Osteoblast (primary cell): ENCODE measurements around the gene TACC2. TPM values are rescaled to one million over a fixed set of nuclear protein-coding genes. Genes with fewer than 3 reads are reported as not detected.
A peak's percentile ranks its signal among the peaks of the same experiment; 100 is the strongest.

Source experiments
- DNase-seq: peaks from one replicate; pipeline ENCODE4 v3.0.0; 2011; ENCODE audit warnings: low spot score, mixed read lengths; ENCODE audit not compliant: insufficient read length; ENCODE audit errors: missing footprints
- H2AFZ ChIP-seq: 2 replicates; pipeline ENCODE4 v1.6.0; 2011; ENCODE audit warnings: mild to moderate bottlenecking, low read length
- H3K27ac ChIP-seq: 2 replicates; pipeline ENCODE4 v1.5.1; 2011; ENCODE audit warnings: mild to moderate bottlenecking, low read depth, low read length, moderate library complexity
- H3K27me3 ChIP-seq: 2 replicates; pipeline ENCODE4 v1.6.0; 2012; ENCODE audit warnings: mild to moderate bottlenecking, control low read depth, inconsistent platforms, low read length, moderate library complexity; ENCODE audit not compliant: insufficient read depth
- H3K36me3 ChIP-seq: 2 replicates; pipeline ENCODE4 v1.5.1; 2011; ENCODE audit warnings: mild to moderate bottlenecking, low read length, control low read depth, moderate library complexity; ENCODE audit not compliant: insufficient read depth
- H3K4me1 ChIP-seq: 2 replicates; pipeline ENCODE4 v1.5.1; 2011; ENCODE audit warnings: mild to moderate bottlenecking, low read length, control low read depth, moderate library complexity; ENCODE audit not compliant: insufficient read depth
- H3K4me2 ChIP-seq: 2 replicates; pipeline ENCODE4 v1.6.0; 2011; ENCODE audit warnings: mild to moderate bottlenecking, low read length; ENCODE audit not compliant: insufficient read depth
- H3K4me3 ChIP-seq: fragments of 200-600 bp; sonication (generic); 3 replicates; pipeline ENCODE4 v1.5.1; 2012; ENCODE audit warnings: mild to moderate bottlenecking, low read length, inconsistent platforms; ENCODE audit not compliant: insufficient read depth
- H3K79me2 ChIP-seq: 2 replicates; pipeline ENCODE4 v1.6.0; 2012; ENCODE audit warnings: mild to moderate bottlenecking, low read length, control low read depth, inconsistent platforms; ENCODE audit not compliant: insufficient read depth
- H3K9me3 ChIP-seq: 2 replicates; pipeline ENCODE4 v1.5.1; 2011; ENCODE audit warnings: low read depth, low read length, control low read depth
- H4K20me1 ChIP-seq: 2 replicates; pipeline ENCODE4 v1.6.0; 2012; ENCODE audit warnings: mild to moderate bottlenecking, low read length, control low read depth; ENCODE audit not compliant: insufficient read depth
- total RNA-seq: library from RNA; depleted of rRNA; stranded (reverse); fragments of >200 nt; gene quantifications from 2 replicates; pipeline ENCODE4 v1.2.3, GENCODE V29; 2012
- TF ChIP-seq, protein P1 (sequence below): IDR thresholded peaks from 2 replicates; pipeline ENCODE4 v1.5.1; 2011; ENCODE audit warnings: mild to moderate bottlenecking, low read depth, low read length, moderate library complexity; ENCODE audit errors: extremely low read depth

Gene TACC2
- total RNA-seq, 1 donor = 5.8 TPM

DNA sequence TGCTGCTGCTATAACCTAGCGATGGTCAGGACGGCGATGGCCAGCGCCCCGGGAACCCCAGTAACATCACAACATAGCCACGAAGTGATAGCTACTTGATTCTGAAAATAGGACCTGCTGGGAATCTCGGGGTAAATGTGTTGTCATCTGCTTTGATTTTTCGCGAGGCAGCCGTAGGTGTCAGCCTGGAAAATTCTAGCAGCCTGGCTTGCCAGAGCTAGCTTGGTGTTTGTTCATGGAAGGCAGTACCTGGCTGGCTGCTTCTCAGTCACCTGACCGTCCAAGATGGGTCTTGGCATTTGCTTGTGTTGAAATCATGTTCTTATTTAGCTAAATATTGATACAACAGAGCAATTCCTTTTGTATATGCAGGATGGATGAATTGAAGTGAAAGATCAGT is 199.7 kb downstream of the TACC2 start:
- TF ChIP-seq, protein P1, sequence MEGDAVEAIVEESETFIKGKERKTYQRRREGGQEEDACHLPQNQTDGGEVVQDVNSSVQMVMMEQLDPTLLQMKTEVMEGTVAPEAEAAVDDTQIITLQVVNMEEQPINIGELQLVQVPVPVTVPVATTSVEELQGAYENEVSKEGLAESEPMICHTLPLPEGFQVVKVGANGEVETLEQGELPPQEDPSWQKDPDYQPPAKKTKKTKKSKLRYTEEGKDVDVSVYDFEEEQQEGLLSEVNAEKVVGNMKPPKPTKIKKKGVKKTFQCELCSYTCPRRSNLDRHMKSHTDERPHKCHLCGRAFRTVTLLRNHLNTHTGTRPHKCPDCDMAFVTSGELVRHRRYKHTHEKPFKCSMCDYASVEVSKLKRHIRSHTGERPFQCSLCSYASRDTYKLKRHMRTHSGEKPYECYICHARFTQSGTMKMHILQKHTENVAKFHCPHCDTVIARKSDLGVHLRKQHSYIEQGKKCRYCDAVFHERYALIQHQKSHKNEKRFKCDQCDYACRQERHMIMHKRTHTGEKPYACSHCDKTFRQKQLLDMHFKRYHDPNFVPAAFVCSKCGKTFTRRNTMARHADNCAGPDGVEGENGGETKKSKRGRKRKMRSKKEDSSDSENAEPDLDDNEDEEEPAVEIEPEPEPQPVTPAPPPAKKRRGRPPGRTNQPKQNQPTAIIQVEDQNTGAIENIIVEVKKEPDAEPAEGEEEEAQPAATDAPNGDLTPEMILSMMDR = no peak
- Histone ChIP-seq H3K27me3 (no peaks in the 10 kb centered on the region), H3K4me1 (peaks cover 2% of the 10 kb centered on the region), H4K20me1 (peaks cover 6% of the 10 kb centered on the region), H3K27ac (no peak overlapping the region), H3K9me3 (no peaks in the 10 kb centered on the region), H3K4me2 (no peak overlapping the region), H3K4me3 (no peak overlapping the region), H3K79me2 (no peaks in the 10 kb centered on the region), H3K36me3 (no peaks in the 10 kb centered on the region), H2AFZ (no peak overlapping the region)
- DNase-seq = no peak

DNA sequence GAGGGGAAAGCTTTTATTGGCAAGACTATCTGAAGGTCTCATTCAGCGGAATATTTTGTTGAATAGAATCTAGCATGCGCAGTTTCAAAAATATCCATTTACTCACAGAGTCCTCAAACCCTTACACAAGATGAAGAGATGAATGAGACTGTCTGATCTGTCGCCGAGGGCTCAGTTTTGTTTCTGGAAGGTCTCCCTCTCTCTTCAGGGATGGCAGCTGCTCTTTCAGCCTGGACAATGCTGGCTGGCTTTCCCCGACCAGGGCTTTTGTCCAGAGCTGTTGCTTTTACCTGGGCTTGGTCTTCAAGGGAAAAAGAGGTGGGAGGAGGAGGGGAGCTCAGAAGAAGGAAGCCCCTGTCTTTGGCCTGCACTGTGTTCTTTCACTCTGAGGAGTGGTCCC is 200.2 kb downstream of the TACC2 start:
- Histone ChIP-seq H2AFZ (no peak overlapping the region), H3K9me3 (no peaks in the 10 kb centered on the region), H3K4me3 (no peak overlapping the region), H3K4me2 (no peak overlapping the region), H3K79me2 (no peaks in the 10 kb centered on the region), H3K27ac (no peak overlapping the region), H4K20me1 (peaks cover 6% of the 10 kb centered on the region), H3K4me1 (no peaks in the 10 kb centered on the region), H3K27me3 (no peaks in the 10 kb centered on the region), H3K36me3 (no peaks in the 10 kb centered on the region)
- TF ChIP-seq, protein P1 = no peak
- DNase-seq = peak; percentile 8

DNA sequence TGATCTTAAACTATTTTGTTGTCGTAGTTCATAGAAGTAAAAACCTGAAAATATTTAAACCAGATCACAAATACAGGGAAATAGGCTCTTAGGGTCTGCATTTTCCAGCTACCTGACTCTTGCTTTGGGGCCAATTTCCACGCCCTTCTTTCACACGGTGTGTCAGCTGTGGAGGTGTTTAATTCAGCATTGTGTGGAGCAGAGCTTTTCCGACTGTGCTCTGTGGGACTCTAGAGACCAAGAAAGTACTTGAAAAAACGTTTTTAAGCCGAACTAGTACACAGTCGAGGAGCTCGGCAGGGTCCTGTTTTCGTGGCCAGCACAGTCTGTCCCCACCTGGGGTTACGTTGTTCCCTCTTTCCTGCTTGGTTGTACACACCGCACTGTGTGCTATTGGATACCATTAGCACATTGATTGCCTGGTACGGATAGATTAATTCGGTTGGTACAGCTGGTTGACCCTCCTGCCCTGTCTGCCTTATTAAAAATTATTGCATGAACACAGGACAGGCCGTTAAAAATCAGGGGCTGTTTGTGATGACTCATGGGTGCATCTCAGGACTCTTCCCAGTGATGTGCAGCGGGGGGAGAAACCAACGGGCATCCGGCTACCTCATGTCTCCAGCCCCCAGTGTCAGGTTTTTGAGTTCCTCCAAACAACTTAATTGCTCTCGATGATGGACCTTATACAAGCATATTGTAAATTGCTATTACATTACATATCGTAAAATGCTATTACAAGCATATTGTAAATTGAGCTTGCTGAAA is 201.4 kb downstream of the TACC2 start:
- Histone ChIP-seq H2AFZ (no peak overlapping the region), H3K27me3 (no peaks in the 10 kb centered on the region), H3K4me3 (no peak overlapping the region), H3K4me2 (no peak overlapping the region), H3K9me3 (no peaks in the 10 kb centered on the region), H3K27ac (no peak overlapping the region), H4K20me1 (peaks cover 6% of the 10 kb centered on the region), H3K4me1 (no peaks in the 10 kb centered on the region), H3K79me2 (no peaks in the 10 kb centered on the region), H3K36me3 (no peaks in the 10 kb centered on the region)
- DNase-seq = peak; percentile 88
- TF ChIP-seq, protein P1 = no peak

DNA sequence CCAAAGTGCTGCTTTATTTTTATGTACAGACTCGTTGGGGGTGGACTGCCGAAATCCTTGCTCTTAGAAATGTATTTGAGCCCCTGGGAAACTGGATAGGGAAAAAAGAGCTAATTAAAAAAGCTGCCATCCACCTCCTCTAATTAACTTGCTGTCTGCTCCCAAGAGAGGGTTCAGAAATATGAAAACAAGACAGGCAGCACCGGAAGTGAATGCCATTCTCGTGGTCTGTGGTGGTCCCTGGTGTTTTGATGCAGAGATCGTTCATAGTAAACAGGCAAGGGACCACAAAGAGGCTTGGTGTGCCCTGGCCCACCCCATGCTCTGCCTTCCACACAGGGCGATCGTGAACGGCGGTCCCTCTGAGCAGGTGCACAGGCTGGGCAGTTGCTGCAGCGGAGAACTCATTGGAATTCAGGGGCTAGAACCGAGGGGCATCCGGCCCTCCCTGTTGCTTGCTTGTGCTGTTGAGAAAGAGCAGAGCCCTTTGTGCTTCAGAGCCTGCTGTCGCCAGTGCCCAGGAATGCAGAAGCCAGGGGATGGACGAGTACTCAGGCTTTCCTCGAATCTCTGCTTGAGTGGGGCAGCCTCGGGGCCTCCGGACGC is 203.1 kb downstream of the TACC2 start:
- no peak overlapping the region for H3K27ac ChIP-seq
- H3K79me2 ChIP-seq = no peaks in the 10 kb centered on the region
- H3K4me3 ChIP-seq = no peak overlapping the region

More for the DNA sequence above, 203.1 kb downstream of the TACC2 start:
- no peaks in the 10 kb centered on the region for H3K36me3 ChIP-seq
- no peaks in the 10 kb centered on the region for H3K9me3 ChIP-seq
- DNase-seq = no peak
- no peak overlapping the region for H3K4me2 ChIP-seq
- H3K27me3 ChIP-seq = no peaks in the 10 kb centered on the region
- TF ChIP-seq, protein P1 = no peak
- H2AFZ ChIP-seq = no peak overlapping the region
- H4K20me1 ChIP-seq = peaks cover 6% of the 10 kb centered on the region
- no peaks in the 10 kb centered on the region for H3K4me1 ChIP-seq
